CD8-positive, alpha-beta memory T cell (primary cell): ENCODE measurements around the gene GYPE. TPM values are rescaled to one million over a fixed set of nuclear protein-coding genes. Genes with fewer than 3 reads are reported as not detected.
"Not testable (repeated sequence)": the region's sequence is repeated elsewhere in the genome, so short reads cannot be mapped to it uniquely, and the experiment has no call there.

Source experiments
- CTCF ChIA-PET: fragments of 350-600 bp; sonication (Branson Sonifier 250); formaldehyde crosslinking; loops from one replicate; lab custom pipeline; 2021; ENCODE audit warnings: antibody characterized with exemption; lab: Charles Lee
- POLR2A ChIA-PET: fragments of 350-600 bp; sonication (Branson Sonifier 250); formaldehyde crosslinking; loops from one replicate; lab custom pipeline; 2021; ENCODE audit warnings: antibody characterized with exemption; lab: Charles Lee
- DNase-seq, 5 donors: peaks; one replicate each; pipeline versions ENCODE4 v3.0.0 to v3.0.0-alpha.2; 2020 to 2022; ENCODE audit warnings: mixed read lengths in 1 of 5
- H3K27ac ChIP-seq: one replicate; pipeline ENCODE4 v1.7.0; 2013; ENCODE audit warnings: low read depth, mild to moderate bottlenecking, low read length, moderate library complexity
- H3K27me3 ChIP-seq: 2 replicates; pipeline ENCODE4 v1.7.0; 2013; ENCODE audit warnings: low read length, mild to moderate bottlenecking; ENCODE audit not compliant: insufficient read depth, poor library complexity, severe bottlenecking
- H3K36me3 ChIP-seq: 2 replicates; pipeline ENCODE4 v1.7.0; 2013; ENCODE audit warnings: mild to moderate bottlenecking, low read length, moderate library complexity; ENCODE audit not compliant: insufficient read depth
- H3K4me1 ChIP-seq: 2 replicates; pipeline ENCODE4 v1.7.0; 2013; ENCODE audit warnings: mild to moderate bottlenecking, low read length, moderate library complexity; ENCODE audit not compliant: insufficient read depth
- H3K4me3 ChIP-seq: 2 replicates; pipeline ENCODE4 v1.7.0; 2013; ENCODE audit warnings: mild to moderate bottlenecking, low read length
- H3K9me3 ChIP-seq: 2 replicates; pipeline ENCODE4 v1.7.0; 2013; ENCODE audit warnings: mild to moderate bottlenecking, low read length
- H3K27ac Mint-ChIP-seq, 8 donors: one replicate each; pipeline ENCODE4 v1.8.0; 2020 to 2021; ENCODE audit warnings: mixed read lengths in 8 of 8, mild to moderate bottlenecking in 6 of 8, inconsistent platforms in 3 of 8, moderate library complexity in 3 of 8
- H3K27me3 Mint-ChIP-seq, 2 donors: one replicate each; pipeline ENCODE4 v1.8.0; 2020 to 2021; ENCODE audit warnings: mixed read lengths in 2 of 2, mild to moderate bottlenecking in 1 of 2, moderate library complexity in 1 of 2
- H3K36me3 Mint-ChIP-seq, 3 donors: one replicate each; pipeline ENCODE4 v1.8.0; 2020 to 2021; ENCODE audit warnings: mixed read lengths in 3 of 3, inconsistent platforms in 1 of 3, mild to moderate bottlenecking in 1 of 3
- H3K4me1 Mint-ChIP-seq, 3 donors: one replicate each; pipeline ENCODE4 v1.8.0; 2020 to 2021; ENCODE audit warnings: mixed read lengths in 3 of 3, inconsistent platforms in 1 of 3, mild to moderate bottlenecking in 1 of 3
- H3K4me3 Mint-ChIP-seq, 7 donors: one replicate each; pipeline ENCODE4 v1.8.0; 2020 to 2021; ENCODE audit warnings: mixed read lengths in 7 of 7, mild to moderate bottlenecking in 6 of 7, moderate library complexity in 4 of 7, inconsistent platforms in 2 of 7
- H3K9me3 Mint-ChIP-seq, 5 donors: one replicate each; pipeline ENCODE4 v1.8.0; 2020 to 2022; ENCODE audit warnings: mixed read lengths in 5 of 5, mild to moderate bottlenecking in 3 of 5, moderate library complexity in 2 of 5, inconsistent platforms in 1 of 5
- polyA plus RNA-seq: library from polyadenylated mRNA; unstranded; fragments of 300-500 nt; fragmentation: Illumina TruSeq; gene quantifications from one replicate; pipeline ENCODE4 v1.2.3, GENCODE V29; 2021
- total RNA-seq, 2 experiments: library from RNA; stranded (reverse); gene quantifications; one replicate each; pipeline ENCODE4 v1.2.3, GENCODE V29; 2021

Gene GYPE
- total and polyA plus RNA-seq, 3 experiments from 2014 or later, result 2.1 to 3.6 (median 2.9) TPM

DNA sequence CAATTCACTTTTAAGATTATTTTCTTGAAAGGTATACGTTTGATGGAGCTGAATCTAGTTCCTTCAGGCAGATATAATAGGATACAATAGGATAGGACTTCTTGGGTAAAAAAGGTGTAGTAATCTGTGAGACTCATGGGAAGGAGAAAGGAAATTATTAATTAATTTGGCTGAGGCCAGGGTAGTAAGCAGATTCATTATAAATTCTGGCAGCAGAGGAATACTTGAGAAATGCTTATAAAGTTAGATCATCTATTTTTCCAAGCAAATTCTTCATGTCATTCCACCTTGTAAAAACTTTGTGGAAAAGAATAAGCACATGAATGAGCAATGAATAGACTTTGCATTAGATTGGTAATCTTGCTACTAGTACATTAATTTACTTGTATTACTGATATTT is 46.9 kb downstream of the GYPE start:
- Mint-ChIP-seq H3K4me1 (no peaks in the 10 kb centered on the region), H3K36me3 (no peaks in the 10 kb centered on the region), H3K27ac (no peak overlapping the region), H3K27me3 (no peaks in the 10 kb centered on the region), H3K9me3 (no peaks in the 10 kb centered on the region), H3K4me3 (no peak overlapping the region)
- Histone ChIP-seq H3K9me3 (no peaks in the 10 kb centered on the region), H3K27me3 (no peaks in the 10 kb centered on the region), H3K27ac (no peak overlapping the region), H3K4me1 (no peaks in the 10 kb centered on the region), H3K4me3 (no peak overlapping the region), H3K36me3 (no peaks in the 10 kb centered on the region)
- ChIA-PET CTCF (no interaction called here), POLR2A (no interaction called here)
- no peak for DNase-seq

DNA sequence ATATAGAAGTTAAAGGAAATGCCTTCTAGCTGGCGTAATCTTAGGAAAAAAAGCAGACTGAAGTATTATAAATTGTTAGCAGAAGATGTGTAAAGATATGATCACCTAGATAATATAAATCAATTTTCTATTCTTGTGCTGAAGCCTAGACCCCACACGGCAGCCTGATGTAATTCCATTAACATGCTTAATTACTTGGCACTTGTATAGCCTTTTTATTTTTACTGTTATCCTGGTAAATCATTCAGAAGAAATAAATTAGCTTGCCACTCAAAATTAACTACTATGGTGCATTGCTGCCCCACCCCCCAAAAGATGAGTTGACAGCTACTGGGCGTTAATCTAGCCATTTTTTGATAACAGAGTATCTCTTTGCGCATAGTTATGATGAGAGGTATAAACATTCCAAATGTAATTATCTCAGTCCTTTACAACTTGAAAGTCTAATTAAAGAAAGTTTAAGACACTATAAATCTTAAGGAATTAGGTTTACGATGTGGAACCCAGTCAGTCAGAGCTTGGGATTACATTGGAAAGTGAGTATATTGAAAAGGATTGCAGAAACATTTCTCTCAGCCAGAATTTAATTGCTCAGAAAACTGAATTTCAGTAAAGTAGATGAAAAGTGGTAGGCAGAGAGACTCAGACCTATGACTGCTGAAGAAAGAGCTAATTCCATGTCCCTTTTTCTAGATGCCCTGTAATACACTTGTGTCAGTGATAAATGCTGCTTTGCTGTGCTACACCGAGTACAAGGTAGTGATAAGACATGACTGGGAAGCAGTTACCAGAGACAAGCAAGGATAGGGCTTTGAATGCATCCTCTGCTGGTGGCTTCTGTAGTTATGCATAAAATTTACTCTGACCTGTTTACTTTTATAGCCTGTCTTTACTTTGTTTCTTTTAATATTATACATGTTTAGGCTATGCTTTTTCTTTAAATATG is 47.7 kb downstream of the GYPE start:
- CTCF ChIA-PET, H3K9me3 Mint-ChIP-seq, H3K4me3 Mint-ChIP-seq, H3K27ac ChIP-seq, H3K36me3 Mint-ChIP-seq, H3K27me3 Mint-ChIP-seq, POLR2A ChIA-PET, DNase-seq, H3K9me3 ChIP-seq, H3K4me3 ChIP-seq, H3K4me1 ChIP-seq, H3K36me3 ChIP-seq, H3K4me1 Mint-ChIP-seq, H3K27ac Mint-ChIP-seq, H3K27me3 ChIP-seq: not testable (repeated sequence)

DNA sequence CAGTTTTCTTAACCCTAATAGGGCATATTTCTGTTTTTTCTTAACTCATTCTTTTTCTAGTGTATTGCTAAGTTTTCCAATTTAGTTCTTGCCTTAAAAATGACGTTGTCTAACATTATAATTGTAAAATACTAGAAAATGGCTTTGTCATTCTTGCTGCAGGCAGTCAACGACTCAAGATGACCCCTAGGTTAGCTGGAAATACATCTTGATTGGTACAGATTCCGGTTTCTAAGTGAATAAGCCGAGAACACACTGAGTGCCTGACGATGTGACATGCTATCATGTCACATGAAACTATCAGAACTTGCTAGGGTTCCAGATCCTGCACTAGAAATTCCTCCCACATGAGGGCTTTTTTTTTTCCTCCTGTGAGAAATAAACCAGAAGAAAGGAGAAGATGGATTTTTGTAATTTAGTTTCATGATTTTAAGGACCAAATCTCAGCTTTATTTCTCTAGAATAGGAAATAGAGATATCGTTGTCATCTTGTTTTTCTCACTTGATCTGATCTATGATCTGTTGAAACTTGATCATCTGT is 49.3 kb downstream of the GYPE start:
- POLR2A ChIA-PET, H3K4me3 Mint-ChIP-seq, H3K36me3 ChIP-seq, H3K4me1 ChIP-seq, H3K27me3 ChIP-seq, H3K4me1 Mint-ChIP-seq, DNase-seq, H3K4me3 ChIP-seq, H3K27ac ChIP-seq, H3K36me3 Mint-ChIP-seq, CTCF ChIA-PET, H3K27ac Mint-ChIP-seq, H3K9me3 ChIP-seq, H3K9me3 Mint-ChIP-seq, H3K27me3 Mint-ChIP-seq: not testable (repeated sequence)

DNA sequence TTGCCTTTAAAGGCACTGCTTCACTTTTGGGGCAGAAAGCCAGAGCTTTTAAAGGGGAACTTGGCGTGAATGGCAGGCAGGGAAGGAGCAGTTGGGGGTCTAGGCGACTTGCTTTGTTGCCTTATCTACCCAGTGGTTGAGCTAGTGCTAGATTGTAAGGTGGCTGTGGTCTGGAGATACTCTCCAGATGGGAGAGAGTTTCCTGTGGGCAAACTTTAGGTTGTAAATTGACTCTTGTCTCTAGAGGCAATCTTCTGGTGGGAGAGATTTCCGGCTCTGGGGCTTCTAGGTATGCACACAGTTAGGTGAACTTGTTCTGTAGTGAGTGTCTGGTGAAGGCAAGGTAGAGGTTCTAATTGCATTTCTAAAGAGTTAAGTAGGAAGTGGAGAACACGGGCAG is 50.7 kb downstream of the GYPE start:
- H3K4me1 Mint-ChIP-seq, H3K36me3 ChIP-seq, H3K27me3 Mint-ChIP-seq, H3K27me3 ChIP-seq, H3K36me3 Mint-ChIP-seq, H3K4me1 ChIP-seq, H3K4me3 ChIP-seq, H3K27ac ChIP-seq, DNase-seq, H3K27ac Mint-ChIP-seq, CTCF ChIA-PET, POLR2A ChIA-PET, H3K4me3 Mint-ChIP-seq, H3K9me3 Mint-ChIP-seq, H3K9me3 ChIP-seq: not testable (repeated sequence)

DNA sequence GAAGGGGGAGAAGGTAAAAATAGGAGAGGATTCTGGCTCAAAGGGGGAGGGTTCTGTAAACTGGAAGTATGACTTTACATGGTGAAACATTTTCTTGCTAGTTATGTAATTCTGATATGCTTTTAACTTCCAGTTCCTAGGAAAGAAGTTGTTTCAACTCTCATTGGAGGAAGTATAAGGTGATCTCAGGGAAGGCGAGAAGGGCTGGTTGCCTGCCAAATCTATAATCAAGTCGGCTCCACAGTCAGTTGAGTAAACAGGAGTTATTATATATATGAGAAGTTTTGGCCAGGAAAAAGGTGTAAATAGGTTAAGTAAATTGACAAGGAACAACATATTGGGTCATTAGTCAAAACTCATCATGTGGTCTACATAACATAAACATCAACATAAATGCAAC is 56.1 kb downstream of the GYPE start:
- H3K27ac Mint-ChIP-seq, H3K36me3 Mint-ChIP-seq, H3K9me3 ChIP-seq, H3K36me3 ChIP-seq, H3K27me3 Mint-ChIP-seq, H3K4me1 ChIP-seq, CTCF ChIA-PET, POLR2A ChIA-PET, H3K4me1 Mint-ChIP-seq, H3K4me3 Mint-ChIP-seq, DNase-seq, H3K27me3 ChIP-seq, H3K27ac ChIP-seq, H3K4me3 ChIP-seq, H3K9me3 Mint-ChIP-seq: not testable (repeated sequence)

DNA sequence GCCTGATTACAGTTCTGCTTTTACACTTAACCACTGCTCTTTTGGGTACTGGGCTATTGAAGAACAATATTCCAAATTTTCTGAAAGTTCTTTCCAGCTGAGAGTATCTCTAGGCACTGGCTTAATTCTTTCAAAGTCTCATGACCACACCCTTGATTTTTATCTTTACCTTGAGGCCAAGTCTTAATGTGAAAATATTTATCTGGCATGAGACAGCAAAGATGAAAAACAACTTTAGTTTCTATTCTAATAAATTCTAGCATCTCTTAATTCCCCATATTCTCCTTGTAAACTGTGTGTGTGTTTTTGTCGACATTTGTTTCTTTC is 61.9 kb downstream of the GYPE start:
- H3K27ac ChIP-seq, H3K9me3 Mint-ChIP-seq, DNase-seq, H3K27me3 ChIP-seq, H3K4me1 Mint-ChIP-seq, H3K36me3 Mint-ChIP-seq, H3K4me3 ChIP-seq, CTCF ChIA-PET, H3K36me3 ChIP-seq, H3K4me3 Mint-ChIP-seq, H3K27ac Mint-ChIP-seq, H3K4me1 ChIP-seq, POLR2A ChIA-PET, H3K9me3 ChIP-seq, H3K27me3 Mint-ChIP-seq: not testable (repeated sequence)

DNA sequence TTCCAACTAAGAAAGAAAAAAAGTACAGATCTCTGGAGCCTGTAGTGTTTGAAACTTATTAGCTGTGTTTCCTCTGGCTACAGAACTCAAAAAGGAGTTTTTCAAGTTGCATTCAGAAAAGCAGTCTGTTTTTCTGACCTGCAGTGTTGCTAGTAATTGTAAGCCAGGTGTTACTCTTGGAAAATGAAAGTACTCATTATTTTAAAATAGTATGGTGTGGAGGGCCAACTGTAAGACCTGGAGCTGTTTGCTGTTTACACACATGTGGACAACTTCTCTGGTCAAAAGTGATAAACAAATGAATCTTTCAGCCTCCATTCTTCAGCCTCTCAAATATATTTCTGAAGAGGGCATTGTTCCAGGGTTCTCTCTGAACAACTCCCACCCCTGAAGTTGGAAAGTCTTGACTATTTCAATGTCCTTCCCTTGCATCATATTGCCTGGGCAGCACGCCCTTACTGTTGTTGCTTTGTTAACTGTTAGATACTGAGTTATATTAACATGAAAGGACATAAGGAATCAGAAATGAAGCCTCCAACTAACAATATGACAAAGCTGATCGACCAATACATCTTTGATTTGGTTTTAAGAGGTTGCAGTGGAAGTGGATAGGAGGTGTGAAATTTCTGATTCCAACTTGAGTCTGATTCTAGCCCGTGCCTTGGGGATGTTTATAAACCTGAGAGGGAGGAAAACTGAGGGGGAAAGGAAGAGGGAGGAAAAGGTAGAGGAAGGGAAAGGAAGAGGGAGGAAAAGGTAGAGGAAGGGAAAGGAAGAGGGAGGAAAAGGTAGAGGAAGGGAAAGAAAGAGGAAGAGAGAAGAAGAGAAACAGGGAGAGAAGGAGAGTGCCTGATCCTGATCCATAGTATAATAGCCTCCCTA is 62.5 kb downstream of the GYPE start:
- H3K9me3 Mint-ChIP-seq, H3K27me3 ChIP-seq, H3K36me3 ChIP-seq, H3K36me3 Mint-ChIP-seq, H3K4me1 ChIP-seq, H3K4me3 ChIP-seq, H3K4me3 Mint-ChIP-seq, H3K27ac ChIP-seq, H3K9me3 ChIP-seq, H3K27ac Mint-ChIP-seq, CTCF ChIA-PET, POLR2A ChIA-PET, H3K27me3 Mint-ChIP-seq, H3K4me1 Mint-ChIP-seq, DNase-seq: not testable (repeated sequence)

DNA sequence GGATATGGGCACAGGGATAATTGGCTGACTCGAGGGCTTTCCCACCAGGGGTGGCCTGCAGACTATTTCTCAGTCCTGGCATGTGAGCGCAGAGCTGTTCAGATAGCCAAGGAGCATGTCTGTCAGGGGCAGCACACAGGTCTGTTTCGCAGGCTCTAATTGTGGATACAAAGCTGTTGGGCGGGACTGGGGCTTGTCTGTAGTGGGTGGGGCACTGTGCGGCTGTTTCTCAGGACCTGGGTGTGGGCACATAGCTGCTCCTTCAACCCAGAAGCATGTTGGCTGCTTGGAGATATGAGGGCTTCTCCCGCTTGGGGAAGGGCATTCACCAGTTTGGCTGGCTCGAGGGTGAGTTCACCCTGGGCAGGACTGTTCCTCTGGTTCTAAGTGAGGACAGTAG is 65.9 kb downstream of the GYPE start:
- H3K4me1 Mint-ChIP-seq, H3K9me3 ChIP-seq, H3K9me3 Mint-ChIP-seq, CTCF ChIA-PET, H3K4me1 ChIP-seq, H3K36me3 ChIP-seq, H3K27me3 ChIP-seq, H3K27ac Mint-ChIP-seq, H3K36me3 Mint-ChIP-seq, H3K27me3 Mint-ChIP-seq, H3K4me3 ChIP-seq, DNase-seq, POLR2A ChIA-PET, H3K27ac ChIP-seq, H3K4me3 Mint-ChIP-seq: not testable (repeated sequence)
